ENCODE measurements around the gene MEF2D. TPM values are rescaled to one million over a fixed set of nuclear protein-coding genes. Genes with fewer than 3 reads are reported as not detected.

Gene MEF2D
- total RNA-seq, 1 experiment from 2014 or later: 17.3 TPM

DNA sequence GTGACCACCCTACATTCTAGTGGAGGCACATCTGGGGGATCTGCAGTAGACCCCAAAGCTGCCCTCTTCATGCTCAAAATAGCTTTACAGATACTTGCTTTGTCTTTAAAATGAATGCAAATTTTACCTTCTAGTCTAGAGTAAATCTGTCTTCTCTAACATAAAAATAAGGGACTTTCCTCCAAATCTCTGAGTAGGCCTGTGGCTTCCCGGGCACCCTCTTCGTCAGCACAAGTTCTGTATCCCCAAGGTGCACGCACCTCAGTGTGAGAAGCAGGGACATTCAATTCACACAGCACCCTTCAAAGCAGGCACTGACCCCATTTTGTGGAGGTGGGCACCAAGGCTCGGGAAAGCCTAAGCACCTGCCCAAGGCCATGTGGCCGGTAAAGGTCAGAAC lies 19.0 kb downstream of the MEF2D start:
- Histone ChIP-seq H3K27ac (ENCODE audit: low read length) (no peak overlapping the region), H3K4me2 (ENCODE audit: low read length) (no peak overlapping the region), H3K27me3 (ENCODE audit: low read length) (no peaks in the 10 kb centered on the region), H4K20me1 (ENCODE audit: low read length) (peaks cover 6% of the 10 kb centered on the region; the same call in 1 of the 2 replicates), H3K36me3 (ENCODE audit: low read depth, low read length) (peaks cover 46% of the 10 kb centered on the region), H3K9ac (ENCODE audit: low read length) (no peak overlapping the region), H2AFZ (ENCODE audit: low read length) (no peak overlapping the region), H3K79me2 (ENCODE audit: low read length) (peaks cover 12% of the 10 kb centered on the region; the same call in 1 of the 2 replicates), H3K4me1 (ENCODE audit: insufficient read depth, low read length) (peaks cover 15% of the 10 kb centered on the region), H3K9me2 (replicated peaks; ENCODE audit: low read length) (no peaks in the 10 kb centered on the region), H3F3A (ENCODE audit: low read length, unreplicated experiment) (no peaks in the 10 kb centered on the region), H3K4me3 (ENCODE audit: low read length) (no peak overlapping the region), H3K9me3 (ENCODE audit: low read length) (no peaks in the 10 kb centered on the region)
- BruUV-seq (replicated peaks): no TSS peak
- no peak for DNase-seq
- TF ChIP-seq EZH2phosphoT487 (IDR thresholded peaks at IDR 0.05; ENCODE audit: borderline replicate concordance, low read length): no peak
- TF ChIP-seq EZH2 (IDR thresholded peaks at IDR 0.05; ENCODE audit: low read length, unreplicated experiment): no peak
- TF ChIP-seq, protein P1, sequence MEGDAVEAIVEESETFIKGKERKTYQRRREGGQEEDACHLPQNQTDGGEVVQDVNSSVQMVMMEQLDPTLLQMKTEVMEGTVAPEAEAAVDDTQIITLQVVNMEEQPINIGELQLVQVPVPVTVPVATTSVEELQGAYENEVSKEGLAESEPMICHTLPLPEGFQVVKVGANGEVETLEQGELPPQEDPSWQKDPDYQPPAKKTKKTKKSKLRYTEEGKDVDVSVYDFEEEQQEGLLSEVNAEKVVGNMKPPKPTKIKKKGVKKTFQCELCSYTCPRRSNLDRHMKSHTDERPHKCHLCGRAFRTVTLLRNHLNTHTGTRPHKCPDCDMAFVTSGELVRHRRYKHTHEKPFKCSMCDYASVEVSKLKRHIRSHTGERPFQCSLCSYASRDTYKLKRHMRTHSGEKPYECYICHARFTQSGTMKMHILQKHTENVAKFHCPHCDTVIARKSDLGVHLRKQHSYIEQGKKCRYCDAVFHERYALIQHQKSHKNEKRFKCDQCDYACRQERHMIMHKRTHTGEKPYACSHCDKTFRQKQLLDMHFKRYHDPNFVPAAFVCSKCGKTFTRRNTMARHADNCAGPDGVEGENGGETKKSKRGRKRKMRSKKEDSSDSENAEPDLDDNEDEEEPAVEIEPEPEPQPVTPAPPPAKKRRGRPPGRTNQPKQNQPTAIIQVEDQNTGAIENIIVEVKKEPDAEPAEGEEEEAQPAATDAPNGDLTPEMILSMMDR (conservative IDR thresholded peaks at IDR 0.05; ENCODE audit: low read depth, low read length): no peak
- no peak for ATAC-seq
- intact Hi-C loops (cut with micrococcal nuclease): no loop called here
- POLR2A ChIA-PET (ENCODE audit: unreplicated experiment): no interaction called here
- CTCF ChIA-PET: no interaction called here

DNA sequence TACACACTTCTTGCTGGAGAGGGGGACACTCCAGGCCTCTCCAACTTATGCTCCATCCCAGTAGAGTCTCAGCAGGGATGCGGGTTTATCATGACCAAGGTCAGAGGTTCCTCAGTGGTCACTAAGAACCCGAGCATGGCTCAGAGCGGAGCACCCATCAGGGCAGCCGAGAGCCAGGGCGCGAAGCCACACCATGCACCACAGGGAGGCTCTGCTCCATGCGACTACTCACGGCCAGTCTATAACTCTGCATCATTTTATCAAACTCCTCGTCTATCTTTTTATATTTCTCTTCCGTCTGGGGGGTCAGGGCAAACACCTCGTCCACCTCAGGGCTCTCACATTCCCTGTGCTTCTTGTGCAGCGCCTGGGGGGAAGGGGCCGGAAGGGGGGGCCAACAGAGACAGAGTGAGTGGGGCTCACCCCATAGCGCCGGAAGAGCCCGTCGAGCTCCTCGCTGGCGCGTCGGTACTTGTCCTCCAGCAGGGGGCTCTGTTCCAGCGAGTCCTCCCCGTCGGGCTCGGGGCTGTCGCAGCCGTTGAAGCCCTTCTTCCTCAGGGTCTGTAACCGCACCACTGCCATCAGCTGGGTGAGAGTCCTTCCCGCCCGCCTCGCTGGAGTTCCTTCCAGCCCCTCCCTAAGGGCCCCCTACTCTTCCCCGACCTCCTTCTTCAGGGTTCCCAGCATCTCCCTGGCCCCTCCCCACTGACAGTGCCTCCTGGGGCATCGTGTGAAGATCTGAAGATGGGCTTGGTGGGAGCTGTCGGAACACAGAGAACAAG lies 20.0 kb downstream of the MEF2D start:
- H3K9me3 ChIP-seq (ENCODE audit: low read length): no peaks in the 10 kb centered on the region
- H3K9me2 ChIP-seq (replicated peaks; ENCODE audit: low read length): no peaks in the 10 kb centered on the region
- H3F3A ChIP-seq (ENCODE audit: low read length, unreplicated experiment): no peaks in the 10 kb centered on the region
- H3K9ac ChIP-seq (ENCODE audit: low read length): no peak overlapping the region
- H4K20me1 ChIP-seq (ENCODE audit: low read length): peaks cover 5% of the 10 kb centered on the region; the same call in 1 of the 2 replicates
- H3K27ac ChIP-seq (ENCODE audit: low read length): no peak overlapping the region
- TF ChIP-seq EZH2phosphoT487 (IDR thresholded peaks at IDR 0.05; ENCODE audit: borderline replicate concordance, low read length): no peak
- TF ChIP-seq, protein P1 (conservative IDR thresholded peaks at IDR 0.05; ENCODE audit: low read depth, low read length): peak; percentile 65
- H3K27me3 ChIP-seq (ENCODE audit: low read length): no peaks in the 10 kb centered on the region
- intact Hi-C loops (cut with micrococcal nuclease): no loop called here
- peaks cover 55% of the 10 kb centered on the region for H3K36me3 ChIP-seq (ENCODE audit: low read depth, low read length)
- ChIA-PET POLR2A (ENCODE audit: unreplicated experiment) (no interaction called here), CTCF (interaction anchor here (0.5 to 0.6 kb wide), 3 partner anchors 20 to 50 kb away, joined by 3 to 15 read pairs (median 4); partner anchors contain the start of gene MEF2D)
- H3K4me1 ChIP-seq (ENCODE audit: insufficient read depth, low read length): peaks cover 15% of the 10 kb centered on the region
- H3K4me2 ChIP-seq (ENCODE audit: low read length): no peak overlapping the region
- H2AFZ ChIP-seq (ENCODE audit: low read length): no peak overlapping the region
- ATAC-seq (no peak), DNase-seq (no peak)
- H3K4me3 ChIP-seq (ENCODE audit: low read length): no peak overlapping the region
- BruUV-seq (replicated peaks): no TSS peak
- 0 out of 2 replicates have a peak, but pooled peaks cover 6% of the 10 kb centered on the region for H3K79me2 ChIP-seq (ENCODE audit: low read length)

DNA sequence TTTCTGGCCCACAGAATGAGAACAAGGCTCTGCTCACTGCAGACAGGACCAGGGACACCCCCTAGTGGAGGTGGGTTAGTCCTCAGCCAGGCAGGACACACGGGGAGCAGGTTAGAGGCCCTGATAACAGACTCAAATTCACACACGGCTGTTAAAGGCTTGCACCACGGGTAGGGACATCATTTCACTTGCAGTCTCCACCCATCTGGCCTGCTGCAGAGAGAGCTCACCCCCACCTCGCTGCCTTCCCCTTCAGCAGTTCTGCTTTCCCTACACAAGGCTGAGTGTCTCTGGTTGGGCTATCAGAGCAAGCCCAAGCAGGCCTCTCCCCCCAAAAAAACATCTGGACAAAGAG lies 20.6 kb downstream of the MEF2D start:
- Histone ChIP-seq H3K4me2 (ENCODE audit: low read length) (no peak overlapping the region), H3K36me3 (ENCODE audit: low read depth, low read length) (peaks cover 60% of the 10 kb centered on the region), H3K27me3 (ENCODE audit: low read length) (no peaks in the 10 kb centered on the region), H3K9me2 (replicated peaks; ENCODE audit: low read length) (no peaks in the 10 kb centered on the region), H3K79me2 (ENCODE audit: low read length) (0 out of 2 replicates have a peak, but pooled peaks cover 2% of the 10 kb centered on the region), H3F3A (ENCODE audit: low read length, unreplicated experiment) (no peaks in the 10 kb centered on the region), H3K9me3 (ENCODE audit: low read length) (no peaks in the 10 kb centered on the region), H3K9ac (ENCODE audit: low read length) (no peak overlapping the region), H2AFZ (ENCODE audit: low read length) (no peak overlapping the region), H3K4me3 (ENCODE audit: low read length) (no peak overlapping the region), H3K4me1 (ENCODE audit: insufficient read depth, low read length) (peaks cover 15% of the 10 kb centered on the region), H3K27ac (ENCODE audit: low read length) (no peak overlapping the region), H4K20me1 (ENCODE audit: low read length) (peaks cover under 1% of the 10 kb centered on the region; the same call in 1 of the 2 replicates)
- DNase-seq (no peak), ATAC-seq (no peak)
- intact Hi-C loops (cut with micrococcal nuclease): no loop called here
- ChIA-PET POLR2A (ENCODE audit: unreplicated experiment) (no interaction called here), CTCF (interaction anchor here (0.5 to 0.6 kb wide), 3 partner anchors 20 to 49 kb away, joined by 3 to 15 read pairs (median 4); partner anchors contain the start of gene MEF2D)
- TF ChIP-seq, protein P1 (conservative IDR thresholded peaks at IDR 0.05; ENCODE audit: low read depth, low read length): 0 out of 2 replicates have a peak, but pooled peaks have one; percentile 20
- no peak for TF ChIP-seq EZH2phosphoT487 (IDR thresholded peaks at IDR 0.05; ENCODE audit: borderline replicate concordance, low read length)
- BruUV-seq (replicated peaks): no TSS peak
